SH-SY5Y (cell line): ENCODE results near the gene BICDL1.

Experiments
- GATA2 ChIP-seq: IDR thresholded peaks from 2 replicates; pipeline ENCODE4 v1.6.1; 2011; ENCODE audit warnings: mild to moderate bottlenecking, low read depth, low read length
- GATA3 ChIP-seq: IDR thresholded peaks from 2 replicates; pipeline ENCODE4 v1.6.1; 2011; ENCODE audit warnings: low read depth, mild to moderate bottlenecking, low read length, moderate library complexity

- TF ChIP-seq GATA2 = no peak
- TF ChIP-seq GATA3 = no peak
Measured at GRCh38 chr12:120095331-120095730, 106.3 kb downstream of the BICDL1 start.
